HEK293 (cell line): Measurements from ENCODE around the gene LRFN2.

Experiments used
- CTCF ChIA-PET: fragments of 350-600 bp; formaldehyde crosslinking; extraction: SDS; loops from one replicate; lab custom pipeline; 2021; ENCODE audit warnings: antibody characterized with exemption; lab: Yijun Ruan, JAX
- POLR2A ChIA-PET: fragments of 300-600 bp; formaldehyde crosslinking; extraction: SDS; loops from one replicate; lab custom pipeline; 2020; ENCODE audit warnings: antibody characterized with exemption, inconsistent platforms; lab: Yijun Ruan, JAX
- H3K27ac ChIP-seq: fragments of 200-500 bp; sonication (Bioruptor generic); 2 replicates; pipeline ENCODE4 v1.5.1; 2014; ENCODE audit warnings: low read depth, low read length, control low read depth, inconsistent platforms; ENCODE audit errors: extremely low read depth
- H3K36me3 ChIP-seq, 2 experiments: fragments of 200-500 bp in 1 of 2; sonication (Bioruptor generic) in 1 of 2; 1 replicate in 1 of 2; 2 replicates in 1 of 2; pipeline ENCODE4 v1.5.1; 2014 to 2017; ENCODE audit warnings: inconsistent platforms in 2 of 2, low read length in 2 of 2; ENCODE audit not compliant: control insufficient read depth in 2 of 2, insufficient read depth in 1 of 2
- H3K4me1 ChIP-seq: fragments of 200-500 bp; sonication (Bioruptor generic); 2 replicates; pipeline ENCODE4 v1.5.1; 2014; ENCODE audit warnings: mild to moderate bottlenecking, low read length, inconsistent platforms; ENCODE audit not compliant: control insufficient read depth, insufficient read depth
- H3K4me3 ChIP-seq: 2 replicates; pipeline ENCODE4 v1.5.1; 2011; ENCODE audit warnings: low read depth, mild to moderate bottlenecking, control low read depth, low read length, moderate library complexity
- H3K9me3 ChIP-seq: fragments of 200-500 bp; sonication (Bioruptor generic); 2 replicates; pipeline ENCODE4 v1.5.1; 2014; ENCODE audit warnings: low read depth, low read length, inconsistent platforms; ENCODE audit not compliant: control insufficient read depth, insufficient read depth
- ATF2 ChIP-seq: fragments of 450-650 bp; formaldehyde crosslinking; IDR thresholded peaks from 2 replicates; pipeline ENCODE4 v1.5.1; 2016; ENCODE audit warnings: missing biosample characterization, missing genetic modification characterization, low read depth
- CTCF ChIP-seq: fragments of 450-650 bp; formaldehyde crosslinking; IDR thresholded peaks from 2 replicates; pipeline ENCODE4 v1.5.1; 2016; ENCODE audit warnings: missing biosample characterization, missing genetic modification characterization
- HOXA7 ChIP-seq: sonication (generic); formaldehyde crosslinking; IDR thresholded peaks from 2 replicates; pipeline ENCODE4 v1.8.1; 2022; ENCODE audit warnings: missing genetic modification reagents, borderline replicate concordance
- ZFHX2 ChIP-seq: fragments of 450-650 bp; formaldehyde crosslinking; conservative IDR thresholded peaks from 2 replicates; pipeline ENCODE4 v1.5.1; 2016; ENCODE audit warnings: missing biosample characterization, missing genetic modification characterization
- ZFP3 ChIP-seq: fragments of 450-650 bp; formaldehyde crosslinking; IDR thresholded peaks from 2 replicates; pipeline ENCODE4 v1.5.1; 2016; ENCODE audit warnings: low read depth, missing biosample characterization, missing genetic modification characterization
- ZNF214 ChIP-seq: fragments of 450-650 bp; formaldehyde crosslinking; IDR thresholded peaks from 2 replicates; pipeline ENCODE4 v1.5.1; 2017; ENCODE audit warnings: missing biosample characterization, mild to moderate bottlenecking, missing genetic modification characterization, borderline replicate concordance
- ZNF350 ChIP-seq: fragments of 450-650 bp; formaldehyde crosslinking; IDR thresholded peaks from 2 replicates; pipeline ENCODE4 v1.5.0; 2017; ENCODE audit warnings: missing biosample characterization, mild to moderate bottlenecking, missing genetic modification characterization
- ZNF629 ChIP-seq: fragments of 450-650 bp; formaldehyde crosslinking; IDR thresholded peaks from 2 replicates; pipeline ENCODE4 v1.5.1; 2017; ENCODE audit warnings: missing biosample characterization, missing genetic modification characterization
- ZNF677 ChIP-seq: fragments of 450-650 bp; IDR thresholded peaks from 2 replicates; pipeline ENCODE4 v1.5.0; 2018; ENCODE audit warnings: missing biosample characterization, mild to moderate bottlenecking, missing genetic modification characterization, moderate library complexity
- ZNF701 ChIP-seq: fragments of 450-650 bp; formaldehyde crosslinking; IDR thresholded peaks from 2 replicates; pipeline ENCODE4 v1.5.1; 2016; ENCODE audit warnings: missing biosample characterization, missing genetic modification characterization
- ZNF792 ChIP-seq: fragments of 450-650 bp; formaldehyde crosslinking; IDR thresholded peaks from 2 replicates; pipeline ENCODE4 v1.5.1; 2016; ENCODE audit warnings: missing biosample characterization, missing genetic modification characterization
- ZSCAN5A ChIP-seq: fragments of 450-650 bp; formaldehyde crosslinking; IDR thresholded peaks from 2 replicates; pipeline ENCODE4 v1.5.1; 2016; ENCODE audit warnings: missing biosample characterization, missing genetic modification characterization
- TF ChIP-seq, protein P1 (sequence below): fragments of 450-650 bp; formaldehyde crosslinking; IDR thresholded peaks from 2 replicates; pipeline ENCODE4 v1.5.1; 2016; ENCODE audit warnings: missing biosample characterization, missing genetic modification characterization

LRFN2 gene

GRCh38 chr6:40597301-40597700 is 10.1 kb upstream of the LRFN2 start:
- Histone ChIP-seq H3K9me3 (no peaks in the 10 kb centered on the region), H3K27ac (no peak overlapping the region), H3K4me1 (no peaks in the 10 kb centered on the region), H3K4me3 (no peak overlapping the region), H3K36me3 (no peaks in the 10 kb centered on the region)
- ChIA-PET POLR2A (no interaction called here), CTCF (interaction anchor here (0.7 to 2.5 kb wide), 5 partner anchors 10 to 731 kb away, joined by 3 to 13 read pairs (median 4); partner anchors contain the start of gene LRFN2)
- TF ChIP-seq ZNF350 (tag by site-specific recombination) (no peak), ZFP3 (tag by site-specific recombination) (no peak), ZNF629 (tag by site-specific recombination) (no peak), ZNF214 (no peak), ZFHX2 (tag by site-specific recombination) (no peak), ZSCAN5A (tag by site-specific recombination) (no peak)
- TF ChIP-seq, protein P1, sequence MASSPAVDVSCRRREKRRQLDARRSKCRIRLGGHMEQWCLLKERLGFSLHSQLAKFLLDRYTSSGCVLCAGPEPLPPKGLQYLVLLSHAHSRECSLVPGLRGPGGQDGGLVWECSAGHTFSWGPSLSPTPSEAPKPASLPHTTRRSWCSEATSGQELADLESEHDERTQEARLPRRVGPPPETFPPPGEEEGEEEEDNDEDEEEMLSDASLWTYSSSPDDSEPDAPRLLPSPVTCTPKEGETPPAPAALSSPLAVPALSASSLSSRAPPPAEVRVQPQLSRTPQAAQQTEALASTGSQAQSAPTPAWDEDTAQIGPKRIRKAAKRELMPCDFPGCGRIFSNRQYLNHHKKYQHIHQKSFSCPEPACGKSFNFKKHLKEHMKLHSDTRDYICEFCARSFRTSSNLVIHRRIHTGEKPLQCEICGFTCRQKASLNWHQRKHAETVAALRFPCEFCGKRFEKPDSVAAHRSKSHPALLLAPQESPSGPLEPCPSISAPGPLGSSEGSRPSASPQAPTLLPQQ = no peak

DNA sequence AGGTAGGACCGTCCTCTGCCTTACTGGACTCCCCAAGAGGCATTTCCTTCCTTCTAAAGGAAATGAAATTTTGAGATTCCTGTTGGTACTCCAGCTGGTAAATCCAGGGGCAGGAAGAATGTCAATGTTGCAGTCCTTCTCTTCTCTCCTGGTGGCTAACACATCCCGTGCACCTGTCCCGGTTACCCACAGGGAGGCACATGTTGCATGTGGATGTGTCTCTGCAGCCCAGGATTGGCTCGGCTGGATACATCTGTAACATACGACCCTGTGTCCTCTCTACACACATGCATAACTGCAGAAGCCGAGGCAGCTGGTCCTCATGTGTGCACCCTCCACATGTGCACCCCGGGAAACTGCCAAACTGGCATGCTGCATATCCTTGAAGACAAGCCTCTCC is 1.3 kb upstream of the LRFN2 start:
- no peak for TF ChIP-seq ATF2 (tag by site-specific recombination)
- TF ChIP-seq ZNF701 (tag by site-specific recombination) = no peak
- no peak for TF ChIP-seq HOXA7 (CRISPR knock-in tag)
- Histone ChIP-seq H3K4me1 (no peaks in the 10 kb centered on the region; the same call in 1 of the 2 replicates), H3K9me3 (no peaks in the 10 kb centered on the region), H3K36me3 (no peaks in the 10 kb centered on the region), H3K4me3 (no peak overlapping the region), H3K27ac (no peak overlapping the region)
- ChIA-PET POLR2A (no interaction called here), CTCF (interaction anchor here (0.6 to 2.4 kb wide), 10 partner anchors 12 to 607 kb away, joined by 3 to 15 read pairs (median 6); no protein-coding TSS in a partner anchor)

DNA sequence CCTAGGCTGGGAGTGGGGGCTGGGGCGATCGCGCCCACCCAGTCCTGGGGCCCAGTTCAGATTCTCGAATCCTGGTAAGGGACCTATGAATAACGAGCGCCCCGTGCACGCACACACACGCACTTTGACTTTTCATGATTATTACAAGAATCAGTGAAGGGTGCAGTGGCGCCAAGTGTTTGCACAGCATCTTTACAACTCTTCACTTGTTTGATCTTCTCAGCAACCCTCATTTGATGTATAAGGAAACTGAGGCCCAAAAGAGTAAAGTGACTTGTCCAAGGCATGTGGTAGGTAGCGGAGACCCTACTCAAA is 863 bp upstream of the LRFN2 start:
- Histone ChIP-seq H3K4me1 (no peaks in the 10 kb centered on the region; the same call in 1 of the 2 replicates), H3K4me3 (peak overlapping the region; percentile 55), H3K9me3 (no peaks in the 10 kb centered on the region), H3K27ac (no peak overlapping the region; the same call in 1 of the 2 replicates)
- POLR2A ChIA-PET = no interaction called here
- TF ChIP-seq CTCF (tag by site-specific recombination) = peak; percentile 52
- TF ChIP-seq ZNF792 (tag by site-specific recombination) = 0 out of 2 replicates have a peak, but pooled peaks have one; percentile 39
- no peak for TF ChIP-seq ZNF677 (tag by site-specific recombination)
- TF ChIP-seq, all 188 proteins: peak for 2
- CTCF ChIA-PET = interaction anchor here (0.6 to 2.4 kb wide), 18 partner anchors 9 to 1103 kb away, joined by 3 to 15 read pairs (median 4); no protein-coding TSS in a partner anchor
- no peaks in the 10 kb centered on the region for H3K36me3 ChIP-seq
